GM23248 (cell line): ENCODE results near the gene LDHAL6A. TPM values are rescaled to one million over a fixed set of nuclear protein-coding genes. Genes with fewer than 3 reads are reported as not detected.

ENCODE experiments used
- DNase-seq: peaks from one replicate; pipeline ENCODE4 v3.0.0-alpha.2; 2015
- H2AFZ ChIP-seq: fragments of 200-600 bp; sonication (generic); 2 replicates; pipeline ENCODE4 v1.6.1; 2016; ENCODE audit warnings: antibody characterized with exemption
- H3F3A ChIP-seq: fragments of 200-600 bp; sonication (generic); 2 replicates; pipeline ENCODE4 v1.6.1; 2016; ENCODE audit warnings: mild to moderate bottlenecking, antibody characterized with exemption, mixed run types; ENCODE audit not compliant: insufficient read depth
- H3K27ac ChIP-seq: fragments of 200-600 bp; sonication (generic); 2 replicates; pipeline ENCODE4 v1.5.1; 2016; ENCODE audit warnings: mild to moderate bottlenecking
- H3K27me3 ChIP-seq: fragments of 200-600 bp; sonication (generic); replicated peaks from 2 replicates; pipeline ENCODE4 v1.6.1; 2016; ENCODE audit warnings: mild to moderate bottlenecking; ENCODE audit not compliant: insufficient read depth
- H3K36me3 ChIP-seq: fragments of 200-600 bp; sonication (generic); 2 replicates; pipeline ENCODE4 v1.6.1; 2016; ENCODE audit warnings: low read depth, mild to moderate bottlenecking
- H3K4me1 ChIP-seq: fragments of 200-600 bp; sonication (generic); 2 replicates; pipeline ENCODE4 v1.6.1; 2016; ENCODE audit warnings: mild to moderate bottlenecking; ENCODE audit not compliant: insufficient read depth
- H3K4me2 ChIP-seq: fragments of 200-600 bp; sonication (generic); one replicate; pipeline ENCODE4 v1.6.1; 2016; ENCODE audit warnings: mild to moderate bottlenecking; ENCODE audit not compliant: unreplicated experiment
- H3K4me3 ChIP-seq: fragments of 200-600 bp; sonication (generic); 2 replicates; pipeline ENCODE4 v1.5.1; 2016; ENCODE audit warnings: mild to moderate bottlenecking
- H3K79me2 ChIP-seq: fragments of 200-600 bp; sonication (generic); 2 replicates; pipeline ENCODE4 v1.6.1; 2016; ENCODE audit warnings: mild to moderate bottlenecking; ENCODE audit not compliant: insufficient read depth
- H3K9ac ChIP-seq: fragments of 200-600 bp; sonication (generic); 2 replicates; pipeline ENCODE4 v1.6.1; 2016; ENCODE audit warnings: mild to moderate bottlenecking
- H3K9me2 ChIP-seq: fragments of 200-600 bp; sonication (generic); 2 replicates; pipeline ENCODE4 v1.6.1; 2016; ENCODE audit warnings: mixed run types, mild to moderate bottlenecking, moderate library complexity; ENCODE audit not compliant: insufficient read depth
- H3K9me3 ChIP-seq: fragments of 200-600 bp; sonication (generic); one replicate; pipeline ENCODE4 v1.6.1; 2017; ENCODE audit warnings: low read depth
- H4K20me1 ChIP-seq: fragments of 200-600 bp; sonication (generic); 2 replicates; pipeline ENCODE4 v1.6.0; 2016; ENCODE audit not compliant: insufficient read depth
- EZH2 ChIP-seq: fragments of 200-600 bp; sonication (generic); IDR thresholded peaks from 2 replicates; pipeline ENCODE4 v1.6.1; 2018; ENCODE audit warnings: antibody characterized with exemption, mild to moderate bottlenecking; ENCODE audit not compliant: insufficient read depth, poor library complexity, severe bottlenecking
- EZH2phosphoT487 ChIP-seq: fragments of 200-600 bp; sonication (generic); IDR thresholded peaks from 2 replicates; pipeline ENCODE4 v1.6.1; 2018; ENCODE audit warnings: antibody characterized with exemption, moderate library complexity, mild to moderate bottlenecking, low read depth; ENCODE audit not compliant: insufficient read depth
- WGBS, 2 experiments: methylation state at CpG; one replicate each; pipeline ENCODE4 v1.1.6; 2015 to 2017; ENCODE audit warnings: low lambda C conversion rate in 2 of 2, low coverage in 1 of 2; ENCODE audit errors: missing lambda C conversion rate in 2 of 2; 5-methylcytosine and 5-hydroxymethylcytosine counted together
- in situ Hi-C: fragments of 300-500 bp; cut with MboI; formaldehyde crosslinking; loops from 2 replicates; pipeline ENCODE4 v1.15.0; 2020
- polyA plus RNA-seq: library from polyadenylated mRNA; unstranded; fragments of >200 nt; fragmentation: Nextera tagmentation; extraction: Ambion mirVana; gene quantifications from 2 replicates; pipeline ENCODE4 v1.2.1, GENCODE V29; 2016
- total RNA-seq: library from RNA; depleted of rRNA; stranded (reverse); fragments of >200 nt; shearing (Covaris generic); gene quantifications from 2 replicates; pipeline ENCODE4 v1.2.3, GENCODE V29; 2014

The LDHAL6A gene
- total and polyA plus RNA-seq, 2 experiments from 2014 or later = 0.09 TPM; not detected in 1

GRCh38 chr11:18521122-18521521 is 65.5 kb downstream of the LDHAL6A start:
- no peak overlapping the region for H2AFZ ChIP-seq
- no peak overlapping the region for H3K4me3 ChIP-seq
- in situ Hi-C loops = no loop called here
- H3K9ac ChIP-seq = no peak overlapping the region
- H3K27me3 ChIP-seq = no peaks in the 10 kb centered on the region
- WGBS, 2 experiments = 81 to 83% methylated on average over 3 of the region's 3 CpGs
- peaks cover 5% of the 10 kb centered on the region; the same call in 1 of the 2 replicates for H3K4me1 ChIP-seq
- no peaks in the 10 kb centered on the region for H3K9me3 ChIP-seq
- no peak overlapping the region for H3K4me2 ChIP-seq
- peaks cover 5% of the 10 kb centered on the region; the same call in 1 of the 2 replicates for H3K36me3 ChIP-seq
- no peaks in the 10 kb centered on the region for H4K20me1 ChIP-seq
- TF ChIP-seq EZH2phosphoT487 (no peak), EZH2 (no peak)
- H3F3A ChIP-seq = no peaks in the 10 kb centered on the region
- no peaks in the 10 kb centered on the region for H3K9me2 ChIP-seq
- no peak overlapping the region for H3K27ac ChIP-seq
- no peak for DNase-seq
- H3K79me2 ChIP-seq = peaks cover 99% of the 10 kb centered on the region

DNA sequence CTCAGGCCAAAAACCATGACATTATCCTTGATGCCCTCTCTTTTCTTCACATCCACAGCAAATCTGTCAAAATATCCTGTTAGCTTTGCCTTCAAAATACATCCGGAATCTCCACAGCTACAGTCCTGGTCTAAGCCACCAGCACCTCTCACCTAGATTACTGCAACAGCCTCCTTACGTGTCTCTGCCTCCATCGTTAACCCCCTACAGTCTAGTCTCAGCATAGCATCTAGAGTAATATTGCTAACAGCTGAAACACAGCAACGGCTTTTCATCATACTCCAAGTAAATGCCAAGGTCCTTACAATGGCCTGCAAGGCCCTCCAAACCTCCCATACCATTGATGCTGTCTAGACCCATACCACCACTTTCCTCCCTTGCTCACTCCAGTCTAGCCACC is 66.7 kb downstream of the LDHAL6A start:
- Histone ChIP-seq H3K9ac (no peak overlapping the region), H4K20me1 (no peaks in the 10 kb centered on the region), H3K9me2 (no peaks in the 10 kb centered on the region), H3K4me1 (peaks cover 5% of the 10 kb centered on the region; the same call in 1 of the 2 replicates), H3K27ac (no peak overlapping the region), H3K27me3 (no peaks in the 10 kb centered on the region), H3K4me2 (no peak overlapping the region), H3K36me3 (0 out of 2 replicates have a peak, but pooled peaks cover 4% of the 10 kb centered on the region), H3K9me3 (no peaks in the 10 kb centered on the region), H3K79me2 (peaks cover 98% of the 10 kb centered on the region), H3F3A (peaks cover 5% of the 10 kb centered on the region), H3K4me3 (no peak overlapping the region), H2AFZ (no peak overlapping the region)
- TF ChIP-seq EZH2phosphoT487 = no peak
- TF ChIP-seq EZH2 = no peak
- WGBS, 2 experiments = 66% methylated on average over 4 of the region's 4 CpGs
- DNase-seq = peak; percentile 30
- in situ Hi-C loops = no loop called here

GRCh38 chr11:18523084-18523483 is 67.4 kb downstream of the LDHAL6A start:
- no peak for TF ChIP-seq EZH2
- no peak for TF ChIP-seq EZH2phosphoT487
- 95 to 97% methylated on average over 3 of the region's 3 CpGs for WGBS, 2 experiments
- no peaks in the 10 kb centered on the region for H3K9me2 ChIP-seq
- peaks cover 97% of the 10 kb centered on the region for H3K79me2 ChIP-seq
- H3K9ac ChIP-seq = no peak overlapping the region
- H3K36me3 ChIP-seq = 0 out of 2 replicates have a peak, but pooled peaks cover 4% of the 10 kb centered on the region
- H3K4me3 ChIP-seq = no peak overlapping the region
- no peak overlapping the region for H3K27ac ChIP-seq
- H3K4me2 ChIP-seq = no peak overlapping the region
- peaks cover 12% of the 10 kb centered on the region for H3F3A ChIP-seq
- H3K4me1 ChIP-seq = peaks cover 11% of the 10 kb centered on the region
- H4K20me1 ChIP-seq = no peaks in the 10 kb centered on the region
- H3K9me3 ChIP-seq = no peaks in the 10 kb centered on the region
- H2AFZ ChIP-seq = no peak overlapping the region
- in situ Hi-C loops = no loop called here
- peak; percentile 14 for DNase-seq
- H3K27me3 ChIP-seq = no peaks in the 10 kb centered on the region

DNA sequence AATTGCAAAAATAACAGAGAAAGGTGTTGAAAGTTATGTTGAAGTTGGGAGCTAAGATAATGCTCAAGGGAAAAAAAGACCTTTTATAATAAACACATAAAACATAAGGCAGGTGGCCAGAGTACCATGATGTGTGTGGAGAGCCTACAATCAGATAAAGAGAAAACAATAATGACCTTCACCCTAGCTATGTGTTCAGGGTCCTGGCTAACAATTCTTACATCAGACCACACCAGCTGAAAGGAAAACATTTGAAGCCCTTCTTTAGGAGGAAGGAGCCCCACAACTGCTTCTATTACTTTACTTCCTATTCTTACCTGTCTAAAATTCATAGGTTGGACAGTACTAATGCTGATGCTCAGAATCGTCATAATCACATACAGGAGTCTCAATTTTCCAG is 68.6 kb downstream of the LDHAL6A start:
- H3K4me2 ChIP-seq = no peak overlapping the region
- no peak overlapping the region for H3K27ac ChIP-seq
- peaks cover 20% of the 10 kb centered on the region for H3F3A ChIP-seq
- H3K9ac ChIP-seq = no peak overlapping the region
- H2AFZ ChIP-seq = no peak overlapping the region
- in situ Hi-C loops = no loop called here
- no peaks in the 10 kb centered on the region for H3K27me3 ChIP-seq
- H3K4me3 ChIP-seq = no peak overlapping the region
- H3K79me2 ChIP-seq = peaks cover 94% of the 10 kb centered on the region
- 0 out of 2 replicates have a peak, but pooled peaks cover 8% of the 10 kb centered on the region for H3K36me3 ChIP-seq
- H3K9me3 ChIP-seq = no peaks in the 10 kb centered on the region
- DNase-seq = no peak
- H3K9me2 ChIP-seq = no peaks in the 10 kb centered on the region
- WGBS, 2 experiments = 50 to 55% methylated on average over 1 of the region's 1 CpG
- H3K4me1 ChIP-seq = peaks cover 11% of the 10 kb centered on the region
- TF ChIP-seq EZH2 = no peak
- no peak for TF ChIP-seq EZH2phosphoT487
- no peaks in the 10 kb centered on the region for H4K20me1 ChIP-seq
